ENCODE results near the gene ADAM22.

DNA sequence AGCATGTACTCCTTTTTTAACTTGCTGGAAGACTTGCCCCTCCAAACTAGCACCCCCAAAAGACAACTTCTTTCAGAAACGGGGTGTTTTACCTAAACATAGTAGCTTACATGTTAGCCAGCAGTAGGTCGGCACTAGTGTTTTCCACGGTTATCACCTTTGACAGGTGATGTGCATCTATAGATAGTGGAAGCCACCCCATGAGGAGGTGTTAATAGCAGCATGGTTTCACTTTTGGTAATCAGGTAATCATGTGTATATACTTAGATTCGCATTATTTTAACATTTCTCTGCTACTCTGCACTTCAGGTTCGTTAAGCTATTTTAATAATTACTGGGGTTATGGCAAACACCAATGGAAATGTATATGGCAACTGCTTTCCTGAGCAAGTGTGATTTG is 268.2 kb downstream of the ADAM22 start:
- TF ChIP-seq, protein P1, sequence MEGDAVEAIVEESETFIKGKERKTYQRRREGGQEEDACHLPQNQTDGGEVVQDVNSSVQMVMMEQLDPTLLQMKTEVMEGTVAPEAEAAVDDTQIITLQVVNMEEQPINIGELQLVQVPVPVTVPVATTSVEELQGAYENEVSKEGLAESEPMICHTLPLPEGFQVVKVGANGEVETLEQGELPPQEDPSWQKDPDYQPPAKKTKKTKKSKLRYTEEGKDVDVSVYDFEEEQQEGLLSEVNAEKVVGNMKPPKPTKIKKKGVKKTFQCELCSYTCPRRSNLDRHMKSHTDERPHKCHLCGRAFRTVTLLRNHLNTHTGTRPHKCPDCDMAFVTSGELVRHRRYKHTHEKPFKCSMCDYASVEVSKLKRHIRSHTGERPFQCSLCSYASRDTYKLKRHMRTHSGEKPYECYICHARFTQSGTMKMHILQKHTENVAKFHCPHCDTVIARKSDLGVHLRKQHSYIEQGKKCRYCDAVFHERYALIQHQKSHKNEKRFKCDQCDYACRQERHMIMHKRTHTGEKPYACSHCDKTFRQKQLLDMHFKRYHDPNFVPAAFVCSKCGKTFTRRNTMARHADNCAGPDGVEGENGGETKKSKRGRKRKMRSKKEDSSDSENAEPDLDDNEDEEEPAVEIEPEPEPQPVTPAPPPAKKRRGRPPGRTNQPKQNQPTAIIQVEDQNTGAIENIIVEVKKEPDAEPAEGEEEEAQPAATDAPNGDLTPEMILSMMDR (IDR thresholded peaks at IDR 0.05; ENCODE audit: low read length): no peak
- TF ChIP-seq EZH2phosphoT487 (IDR thresholded peaks at IDR 0.05; ENCODE audit: low read length) (no peak), EZH2 (optimal IDR thresholded peaks at IDR 0.05; ENCODE audit: low read depth, low read length) (no peak)
